Daoy (cell line): ENCODE results near the gene RSRC2. TPM values are rescaled to one million over a fixed set of nuclear protein-coding genes. Genes with fewer than 3 reads are reported as not detected.
"Not testable (repeated sequence)": the region's sequence is repeated elsewhere in the genome, so short reads cannot be mapped to it uniquely, and the experiment has no call there.

Experiments used
- DNase-seq: peaks from one replicate; pipeline ENCODE4 v3.0.0-alpha.2; 2015; ENCODE audit warnings: low read depth
- total RNA-seq: library from RNA; depleted of rRNA; stranded (reverse); fragments of >200 nt; shearing (Covaris generic); gene quantifications from 2 replicates; pipeline ENCODE4 v1.2.3, GENCODE V29; 2014; rRNA removed

Gene RSRC2
- 41.9 and 58.7 TPM in 2 replicates for total RNA-seq

- DNase-seq: peak; percentile 99
Measured at GRCh38 chr12:122526683-122527477, at the start of gene RSRC2, which contains the start of gene KNTC1. RSRC2 (minus strand) TSS chr12:122526936; CDS start chr12:122526853, 83 bp downstream. KNTC1 (plus strand) TSS chr12:122527249; CDS start chr12:122530064, 2,815 bp downstream.

DNA sequence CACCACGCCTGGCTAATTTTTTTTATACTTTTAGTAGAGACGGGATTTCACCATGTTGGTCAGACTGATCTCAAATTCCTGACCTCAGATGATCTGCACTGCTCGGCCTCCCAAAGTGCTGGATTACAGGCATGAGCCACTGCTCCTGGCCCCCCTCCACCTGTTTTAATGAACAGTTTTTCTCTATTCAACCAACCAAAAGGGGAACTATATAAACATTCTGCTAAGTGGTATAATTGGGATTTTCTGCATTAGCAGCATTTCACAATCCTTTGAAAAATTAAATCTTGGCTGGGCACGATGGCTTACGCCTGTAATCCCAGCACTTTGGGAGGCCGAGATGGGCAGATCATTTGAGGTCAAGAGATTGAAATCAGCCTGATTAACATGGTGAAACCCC lies 45.1 kb upstream of the RSRC2 start:
- DNase-seq: no peak

- DNase-seq: peak; percentile 37
Measured at GRCh38 chr12:122570006-122570405, 43.3 kb upstream of the RSRC2 start.

DNA sequence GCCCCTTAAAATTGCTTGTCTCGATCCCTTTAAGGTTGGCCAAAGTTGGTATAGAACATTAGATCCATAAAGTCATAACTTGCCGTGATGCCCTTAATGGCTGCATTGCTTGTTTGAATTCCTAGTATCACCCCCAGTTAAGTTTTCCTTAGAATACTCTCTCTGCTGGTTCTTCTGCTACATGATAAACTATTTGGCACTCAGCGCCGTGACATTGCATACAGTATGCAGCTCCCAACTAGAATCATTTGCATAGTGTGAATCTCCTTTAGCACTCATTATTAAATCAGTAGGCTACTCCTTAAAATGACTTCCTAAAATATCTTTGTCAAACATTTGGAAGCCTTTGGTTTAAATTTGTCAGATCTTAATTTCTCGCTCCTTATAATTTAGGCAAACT lies 42.6 kb upstream of the RSRC2 start:
- no peak for DNase-seq

DNA sequence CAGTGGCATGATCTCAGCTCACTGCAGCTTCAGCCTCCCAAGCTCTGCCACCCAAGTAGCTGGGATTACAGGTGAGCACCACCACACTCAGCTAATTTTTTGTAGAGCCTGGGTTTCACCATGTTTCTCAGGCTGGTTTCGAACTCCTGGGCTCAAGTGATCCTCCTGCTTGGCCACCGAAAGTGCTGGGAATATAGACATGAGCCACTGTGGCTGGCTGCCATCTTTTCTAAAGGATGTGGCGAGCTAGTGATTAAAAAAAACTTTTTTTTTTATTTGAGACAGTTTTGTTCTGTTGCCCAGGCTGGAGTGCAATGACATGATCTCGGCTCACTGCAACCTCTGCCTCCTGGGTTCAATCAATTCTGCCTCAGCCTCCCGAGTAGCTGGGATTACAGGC lies 40.1 kb upstream of the RSRC2 start:
- DNase-seq: not testable (repeated sequence)

- no peak for DNase-seq
Measured at GRCh38 chr12:122563361-122563760, 36.6 kb upstream of the RSRC2 start.

GRCh38 chr12:122560138-122560537 lies 33.4 kb upstream of the RSRC2 start:
- DNase-seq: no peak

GRCh38 chr12:122558745-122559641 lies 32.3 kb upstream of the RSRC2 start:
- DNase-seq: no peak

- DNase-seq: no peak
Measured at GRCh38 chr12:122547330-122547729, 20.6 kb upstream of the RSRC2 start.

DNA sequence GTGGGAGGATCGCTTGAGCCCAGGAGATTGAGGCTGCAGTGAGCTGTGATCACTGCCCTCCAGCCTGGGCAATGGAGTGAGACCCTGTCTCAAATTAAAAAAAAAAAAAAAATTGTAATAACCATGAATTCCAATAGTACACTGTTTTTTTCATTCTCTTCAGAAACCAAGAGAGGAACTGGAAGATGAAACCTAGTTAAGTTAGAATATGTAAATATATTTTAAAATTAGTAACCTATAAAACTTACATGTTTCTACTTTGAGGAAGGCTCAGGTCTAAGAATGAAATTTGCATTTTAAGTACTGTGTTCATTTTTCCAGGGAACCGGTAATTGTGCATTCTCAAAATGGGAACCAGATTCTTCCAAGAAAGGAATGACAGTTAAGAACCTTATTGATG lies 19.1 kb upstream of the RSRC2 start:
- DNase-seq: no peak

- no peak for DNase-seq
Measured at GRCh38 chr12:122544537-122544936, 17.8 kb upstream of the RSRC2 start.

GRCh38 chr12:122538496-122538895 lies 11.8 kb upstream of the RSRC2 start:
- DNase-seq: no peak

DNA sequence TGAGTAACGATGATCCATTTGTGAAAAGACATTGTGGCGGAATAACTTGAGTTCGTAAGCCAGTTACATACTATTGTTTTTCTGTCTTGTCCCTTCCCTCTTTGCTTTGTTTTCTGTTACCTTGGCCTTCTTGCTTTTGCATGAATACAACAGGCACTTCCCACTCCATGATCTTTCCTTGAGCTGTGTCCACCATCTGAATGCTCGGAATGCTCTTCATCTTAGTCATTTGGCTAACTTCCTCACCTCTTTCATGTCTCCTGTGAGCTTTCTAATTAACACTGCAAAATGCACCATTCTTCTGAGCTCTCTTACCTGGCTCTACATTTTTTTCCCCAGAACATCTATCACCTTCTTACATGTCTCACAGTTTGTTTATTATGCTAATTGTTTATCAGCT lies 10.3 kb upstream of the RSRC2 start:
- no peak for DNase-seq

DNA sequence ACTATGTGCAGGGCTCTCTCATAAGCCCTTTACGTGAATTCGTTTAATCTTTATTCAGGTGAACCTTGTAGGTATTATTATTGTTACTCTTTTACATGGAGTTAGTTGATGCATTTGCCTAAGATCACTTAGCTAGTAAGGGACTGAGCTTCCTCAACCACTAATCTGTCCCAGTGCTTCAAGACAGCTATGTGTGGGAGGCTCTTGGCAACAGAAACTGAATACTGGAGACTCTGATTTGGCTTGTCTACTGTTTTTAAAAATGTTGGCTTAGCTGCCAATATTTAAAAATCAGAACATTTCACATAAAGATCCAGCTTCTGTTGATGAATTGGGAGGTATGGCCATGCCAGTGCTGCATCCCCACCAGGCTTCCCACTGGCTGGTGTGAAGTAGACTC lies 7.1 kb upstream of the RSRC2 start:
- DNase-seq: no peak

GRCh38 chr12:122528992-122529391 lies 2.3 kb upstream of the RSRC2 start:
- no peak for DNase-seq

DNA sequence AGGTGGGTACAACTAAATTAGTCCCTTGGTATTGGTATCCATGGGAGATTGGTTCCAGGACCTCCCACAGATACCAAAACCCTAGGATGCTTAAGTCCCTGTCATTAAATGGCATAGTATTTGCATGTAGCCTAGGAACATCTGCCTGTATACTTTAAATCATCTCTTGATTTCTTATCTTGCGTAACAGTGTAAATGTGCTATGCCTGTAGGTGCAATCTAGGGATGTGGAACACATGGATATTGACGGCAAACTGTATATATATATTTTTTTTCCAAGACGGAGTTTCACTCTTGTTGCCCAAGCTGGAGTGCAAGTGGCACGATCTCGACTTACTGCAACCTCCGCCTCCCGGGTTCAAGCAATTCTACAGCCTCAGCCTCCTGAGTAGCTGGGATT lies 1.8 kb upstream of the RSRC2 start:
- no peak for DNase-seq

- peak; percentile 50 for DNase-seq
Measured at GRCh38 chr12:122527478-122527944, 775 bp upstream of the RSRC2 start.

DNA sequence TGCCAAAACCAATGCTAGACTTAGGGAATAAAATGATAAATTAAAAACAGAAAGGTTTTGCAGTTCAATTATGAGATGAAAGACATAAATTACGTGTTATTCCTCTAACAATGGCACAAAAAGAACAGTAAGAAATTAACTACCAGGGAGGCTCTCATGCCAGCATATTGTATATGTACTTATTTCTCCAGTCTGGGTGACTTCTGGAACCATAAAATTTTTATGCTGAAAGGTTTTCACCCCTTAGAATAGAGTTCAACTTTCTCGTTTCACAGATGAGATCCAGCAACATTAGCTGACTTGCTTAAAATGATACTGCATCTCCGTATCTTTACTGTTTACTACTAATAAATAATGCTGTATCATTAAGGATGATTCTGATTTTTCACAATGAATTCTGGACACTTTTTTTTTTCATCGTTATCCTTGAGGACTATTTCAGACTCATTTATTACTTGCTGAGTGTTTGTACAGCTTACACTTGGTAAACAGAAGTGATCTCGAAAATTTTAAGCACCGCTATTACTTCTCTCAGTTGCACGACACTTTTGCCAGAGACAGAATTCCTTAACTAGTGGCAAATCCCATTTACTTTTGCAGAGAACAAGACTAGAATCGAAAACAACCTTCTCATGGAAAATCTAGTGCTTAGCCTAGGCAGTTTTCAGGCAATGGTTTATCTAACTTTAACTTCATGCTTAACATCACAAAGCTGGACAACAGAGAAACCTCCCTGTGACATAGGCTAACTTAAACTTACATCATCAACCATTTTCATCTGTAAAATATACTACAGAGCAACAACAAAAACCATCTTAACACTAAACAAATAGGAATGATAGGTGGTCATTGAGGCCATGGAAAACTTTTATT lies 2.7 kb downstream of the RSRC2 start:
- no peak for DNase-seq

DNA sequence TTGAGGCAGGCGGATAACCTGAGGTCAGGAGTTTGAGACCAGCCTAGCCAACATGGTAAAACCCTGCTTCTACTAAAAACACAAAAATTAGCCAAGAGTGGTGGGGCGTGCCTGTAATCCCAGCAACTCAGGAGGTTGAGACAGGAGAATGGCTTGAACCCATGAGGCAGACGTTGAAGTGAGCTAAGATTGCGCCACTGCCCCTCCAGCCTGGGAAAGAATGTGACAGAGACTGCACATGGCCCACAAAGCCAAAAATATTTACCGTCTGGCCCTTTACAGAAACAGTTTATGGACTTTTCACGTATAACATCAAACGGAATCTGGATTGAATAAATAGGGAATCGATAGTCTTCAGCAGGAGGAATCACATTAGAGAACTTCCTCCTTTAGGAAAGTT lies 3.5 kb downstream of the RSRC2 start:
- DNase-seq: peak; percentile 18

DNA sequence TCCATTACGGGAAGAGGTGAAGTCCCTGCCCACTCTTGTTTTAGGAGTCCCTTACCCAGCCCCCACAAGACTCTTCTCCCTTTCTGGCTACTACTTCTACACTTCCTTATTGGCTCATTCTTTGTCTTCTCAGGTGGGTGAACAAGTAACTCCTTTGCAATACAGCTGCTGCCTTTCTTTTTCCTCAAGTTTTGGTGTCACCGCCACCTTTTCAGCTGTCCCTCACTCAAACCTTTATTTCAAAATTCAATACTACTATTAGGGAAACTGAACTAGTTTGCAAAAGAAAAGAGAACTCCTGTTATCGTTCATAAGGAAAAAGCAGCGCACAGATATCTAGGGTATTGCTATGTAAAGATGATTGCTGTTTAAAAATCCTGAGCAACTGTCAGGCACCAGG lies 6.1 kb downstream of the RSRC2 start:
- no peak for DNase-seq

- no peak for DNase-seq
Measured at GRCh38 chr12:122519418-122519817, 7.3 kb downstream of the RSRC2 start.

- DNase-seq: no peak
Measured at GRCh38 chr12:122518908-122519307, 7.8 kb downstream of the RSRC2 start.
